Caco-2 (cell line): ENCODE results near the gene NCOA6. TPM values are rescaled to one million over a fixed set of nuclear protein-coding genes. Genes with fewer than 3 reads are reported as not detected.

Experiments used
- BruUV-seq: library from RNA; stranded (reverse); fragments of 400-500 nt; replicated peaks from 2 replicates; lab custom pipeline; 2021; lab: Mats Ljungman, UMichigan
- CTCF ChIA-PET: fragments of 300-600 bp; sonication (Branson Sonifier 250); formaldehyde crosslinking; loops from one replicate; lab custom pipeline; 2022; ENCODE audit warnings: antibody characterized with exemption; lab: Charles Lee
- POLR2A ChIA-PET: fragments of 300-600 bp; sonication (Branson Sonifier 250); formaldehyde crosslinking; loops from one replicate; lab custom pipeline; 2022; ENCODE audit warnings: antibody characterized with exemption; lab: Charles Lee
- DNase-seq, 2 experiments: peaks; one replicate each; pipeline versions ENCODE4 v3.0.0 to v3.0.0-alpha.2; 2020 to 2022
- H3K27me3 ChIP-seq: replicated peaks from 2 replicates; pipeline ENCODE4 v1.6.0; 2011; ENCODE audit warnings: low read length; ENCODE audit not compliant: control insufficient read depth, insufficient read depth
- H3K36me3 ChIP-seq: 2 replicates; pipeline ENCODE4 v1.5.1; 2011; ENCODE audit warnings: low read length; ENCODE audit not compliant: control insufficient read depth, insufficient read depth
- H3K4me1 ChIP-seq: fragments of 250-450 bp; sonication (Bioruptor Pico); 2 replicates; pipeline ENCODE4 v1.5.1; 2020; ENCODE audit warnings: mild to moderate bottlenecking
- H3K4me3 ChIP-seq: 2 replicates; pipeline ENCODE4 v1.5.1; 2011; ENCODE audit warnings: low read depth, mild to moderate bottlenecking, control low read depth, low read length
- H3K9me3 ChIP-seq: fragments of 250-450 bp; sonication (Bioruptor Pico); 2 replicates; pipeline ENCODE4 v1.5.1; 2020; ENCODE audit warnings: mild to moderate bottlenecking, moderate library complexity
- H3K27ac Mint-ChIP-seq: one replicate; pipeline ENCODE4 v1.8.0; 2022; ENCODE audit warnings: mixed read lengths; ENCODE audit not compliant: unreplicated experiment
- H3K27me3 Mint-ChIP-seq: one replicate; pipeline ENCODE4 v1.8.0; 2022; ENCODE audit warnings: mixed read lengths; ENCODE audit not compliant: insufficient read depth, unreplicated experiment
- H3K36me3 Mint-ChIP-seq: one replicate; pipeline ENCODE4 v1.8.0; 2022; ENCODE audit warnings: mild to moderate bottlenecking, mixed read lengths; ENCODE audit not compliant: insufficient read depth, unreplicated experiment
- H3K4me1 Mint-ChIP-seq: one replicate; pipeline ENCODE4 v1.8.0; 2022; ENCODE audit warnings: low read depth, mixed read lengths; ENCODE audit not compliant: unreplicated experiment
- H3K4me3 Mint-ChIP-seq: one replicate; pipeline ENCODE4 v1.8.0; 2022; ENCODE audit warnings: mild to moderate bottlenecking, moderate library complexity, mixed read lengths; ENCODE audit not compliant: unreplicated experiment
- H3K9me3 Mint-ChIP-seq: one replicate; pipeline ENCODE4 v1.8.0; 2022; ENCODE audit warnings: mixed read lengths; ENCODE audit not compliant: unreplicated experiment
- CTCF ChIP-seq, 2 experiments: fragments of 200-600 bp in 1 of 2; IDR thresholded peaks; 1 replicate in 1 of 2; 2 replicates in 1 of 2; pipeline versions ENCODE4 v1.5.1 to v1.8.0; 2011 to 2022; ENCODE audit warnings: antibody characterized with exemption in 1 of 2, control low read depth in 1 of 2, inconsistent platforms in 1 of 2, low read depth in 1 of 2, low read length in 1 of 2, mild to moderate bottlenecking in 1 of 2, moderate library complexity in 1 of 2; ENCODE audit not compliant: insufficient read depth in 1 of 2, severe bottlenecking in 1 of 2, unreplicated experiment in 1 of 2
- intact Hi-C: fragments of 100-400 bp; cut with micrococcal nuclease; formaldehyde crosslinking; loops from one replicate; pipeline ENCODE4 v1.10.0; 2022; ENCODE audit not compliant: unreplicated experiment
- total RNA-seq: library from RNA; stranded (reverse); gene quantifications from 2 replicates; pipeline ENCODE4 v1.2.3, GENCODE V29; 2022

Gene NCOA6
- total RNA-seq, 1 experiment from 2014 or later = 65.1 TPM

DNA sequence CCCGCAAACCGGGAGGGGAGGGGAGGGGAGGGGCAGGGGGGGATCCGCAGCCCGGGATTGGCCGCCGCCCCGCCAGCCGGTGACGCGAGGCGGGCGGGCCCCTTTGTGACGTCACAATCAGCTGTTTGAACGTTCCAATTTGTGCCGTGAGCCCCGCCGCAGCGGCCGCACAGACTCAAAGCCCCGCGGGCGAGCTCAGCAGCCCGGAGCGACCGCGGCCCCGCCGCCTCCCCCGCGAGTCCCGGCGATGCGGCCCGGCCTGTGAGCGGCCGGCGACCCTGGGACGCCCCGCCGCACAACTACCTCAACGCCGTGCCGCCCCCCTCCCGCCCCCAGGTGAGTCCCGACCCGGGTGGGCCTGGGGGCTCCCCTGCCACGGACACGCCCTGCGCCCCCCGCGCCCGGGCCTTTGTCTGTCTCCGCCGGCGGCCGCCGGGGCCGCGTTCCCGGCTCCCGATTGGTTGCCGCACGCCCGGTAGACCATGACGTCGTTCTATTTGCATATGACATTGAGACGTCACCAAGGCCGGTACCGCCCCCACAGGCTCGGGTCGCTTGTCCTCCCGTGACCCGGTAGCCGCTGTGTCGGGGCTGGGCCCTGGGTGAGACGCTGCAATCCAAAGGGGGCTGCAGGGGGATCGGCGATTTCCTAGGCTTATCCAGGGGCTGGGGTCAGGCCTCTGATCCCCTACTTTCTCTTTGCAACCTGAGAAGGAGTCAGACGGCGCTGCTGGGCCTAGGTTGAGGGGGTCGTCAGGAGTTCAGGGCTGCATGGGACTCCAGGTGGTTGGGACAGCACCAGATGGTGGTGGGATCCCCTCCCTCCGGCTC lies 121.1 kb downstream of the NCOA6 start, which contains the start of gene TP53INP2:
TSS of gene TP53INP2 (plus strand) at position 168 of the 831 bp plus-strand sequence. CDS start 4,396 bp downstream, outside the sequence.
- Mint-ChIP-seq H3K4me3 (peak within 1 kb of the TSS; percentile 99), H3K9me3 (no peaks in the 10 kb centered on the region), H3K36me3 (peaks cover 26% of the 10 kb centered on the region), H3K27ac (peak within 1 kb of the TSS; percentile 99), H3K27me3 (peaks cover 3% of the 10 kb centered on the region), H3K4me1 (peaks cover 44% of the 10 kb centered on the region)
- BruUV-seq = no TSS peak
- DNase-seq = peak; percentile 99
- Histone ChIP-seq H3K4me3 (peak within 1 kb of the TSS; percentile 48), H3K9me3 (no peaks in the 10 kb centered on the region), H3K4me1 (peaks cover 34% of the 10 kb centered on the region), H3K36me3 (no peaks in the 10 kb centered on the region), H3K27me3 (no peaks in the 10 kb centered on the region)
- intact Hi-C loops = loop anchor here (1.0 to 5.0 kb wide), 5 partner anchors 28 to 514 kb away; no protein-coding TSS in a partner anchor
- POLR2A ChIA-PET = interaction anchor here (0.5 to 2.3 kb wide), 24 partner anchors 12 to 740 kb away, joined by 3 to 40 read pairs (median 4); partner anchors contain the start of genes DYNLRB1, EIF2S2, ITCH and PIGU
- CTCF ChIA-PET = interaction anchor here (0.6 to 3.5 kb wide), 19 partner anchors 14 to 514 kb away, joined by 3 to 15 read pairs (median 4); no protein-coding TSS in a partner anchor
- TF ChIP-seq CTCF (IDR thresholded peaks at IDR 0.05; ENCODE audit: insufficient read depth in 1 of 2, low read depth in 1 of 2, low read length in 1 of 2, severe bottlenecking in 1 of 2, unreplicated experiment in 1 of 2) = no peak

- Mint-ChIP-seq H3K27me3 (peaks cover 3% of the 10 kb centered on the region), H3K4me3 (peak overlapping the region; percentile 99), H3K4me1 (peaks cover 42% of the 10 kb centered on the region), H3K27ac (peak overlapping the region; percentile 99), H3K9me3 (no peaks in the 10 kb centered on the region), H3K36me3 (peaks cover 22% of the 10 kb centered on the region)
- intact Hi-C loops = loop anchor here (1.0 to 2.0 kb wide), 3 partner anchors 27 to 513 kb away; no protein-coding TSS in a partner anchor
- CTCF ChIA-PET = interaction anchor here (0.6 to 3.5 kb wide), 19 partner anchors 14 to 513 kb away, joined by 3 to 15 read pairs (median 4); no protein-coding TSS in a partner anchor
- H3K4me1 ChIP-seq = peaks cover 34% of the 10 kb centered on the region
- BruUV-seq = TSS peak; percentile 92
- no peak for TF ChIP-seq CTCF (IDR thresholded peaks at IDR 0.05; ENCODE audit: insufficient read depth in 1 of 2, low read depth in 1 of 2, low read length in 1 of 2, severe bottlenecking in 1 of 2, unreplicated experiment in 1 of 2)
- DNase-seq = peak; percentile 80 to 84
- POLR2A ChIA-PET = interaction anchor here (0.5 to 2.3 kb wide), 27 partner anchors 13 to 739 kb away, joined by 3 to 40 read pairs (median 4); partner anchors contain the start of genes DYNLRB1, EIF2S2, ITCH and PIGU
- H3K36me3 ChIP-seq = no peaks in the 10 kb centered on the region
- no peaks in the 10 kb centered on the region for H3K9me3 ChIP-seq
- H3K27me3 ChIP-seq = no peaks in the 10 kb centered on the region
- H3K4me3 ChIP-seq = peak overlapping the region; percentile 48
These were observed 121.9 kb downstream of the NCOA6 start for GRCh38 chr20:34703424-34704176.
